Activated naive CD4-positive, alpha-beta T cell (primary cell): ENCODE results near the gene F2RL3.
"Not testable (repeated sequence)": the region's sequence is repeated elsewhere in the genome, so short reads cannot be mapped to it uniquely, and the experiment has no call there.

Experiments used
- DNase-seq, 4 experiments: peaks; one replicate each; lab custom pipeline; 2025; lab: John Stamatoyannopoulos, UW

Gene F2RL3

GRCh38 chr19:16922592-16922934 lies 33.8 kb downstream of the F2RL3 start:
- no peak for DNase-seq

DNA sequence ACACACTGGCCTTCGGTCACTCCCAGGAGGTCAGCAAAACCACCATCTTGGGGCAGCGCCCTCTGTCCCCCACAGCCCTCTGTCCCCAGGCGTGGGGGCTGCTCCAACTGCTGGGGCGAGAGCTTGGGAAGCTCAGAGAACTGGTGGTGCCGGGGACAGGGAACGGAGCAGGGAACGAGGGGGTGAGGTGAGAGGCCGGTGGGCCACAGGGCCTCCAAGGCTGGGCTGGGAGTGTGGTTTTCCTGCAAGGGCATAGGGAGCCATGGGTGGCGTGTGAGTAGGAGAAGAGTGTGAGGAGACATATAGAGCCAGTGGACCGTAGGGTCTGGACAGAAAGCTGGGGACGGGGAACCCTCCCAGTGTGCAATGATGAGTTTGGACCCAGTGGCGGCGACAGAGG lies 34.1 kb downstream of the F2RL3 start:
- no peak for DNase-seq

DNA sequence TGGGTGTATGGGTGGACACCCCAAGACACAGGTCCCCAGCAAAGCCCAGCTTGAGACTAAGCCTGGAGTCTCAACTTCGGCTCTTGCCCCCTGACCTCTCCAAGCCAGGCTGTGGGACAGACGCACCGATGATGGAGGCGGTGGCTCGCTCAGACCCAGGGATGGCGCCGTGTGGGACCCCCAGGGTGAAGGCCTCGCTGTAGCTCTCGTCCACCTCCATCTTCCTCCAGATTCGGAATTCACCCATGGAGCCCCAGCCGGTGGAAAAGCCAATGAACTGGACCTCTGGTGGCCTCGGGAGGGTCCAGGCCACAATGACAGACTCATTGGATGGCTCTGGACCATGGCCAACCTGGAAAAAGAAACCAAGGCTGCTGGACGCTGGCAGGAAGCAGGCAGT lies 39.1 kb downstream of the F2RL3 start:
- no peak for DNase-seq

DNA sequence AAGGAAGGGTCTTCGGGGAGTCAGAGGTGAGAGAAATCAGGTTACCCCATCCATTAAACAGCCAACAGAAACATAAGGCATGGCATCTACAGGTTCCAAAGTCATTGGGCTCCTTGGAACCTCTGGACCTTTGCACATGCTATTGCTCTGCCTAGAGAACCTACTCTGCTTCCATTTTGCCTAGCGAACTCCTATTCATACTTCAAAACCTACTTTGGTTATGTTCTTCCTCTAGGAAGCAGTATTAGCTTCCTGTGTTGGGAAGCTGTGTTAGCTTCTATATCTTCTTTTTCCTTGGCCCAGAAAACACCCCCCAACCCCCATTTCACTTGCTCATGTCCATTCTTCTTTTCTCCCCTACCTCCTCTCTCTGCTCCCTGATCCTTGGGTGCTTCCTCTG lies 39.6 kb downstream of the F2RL3 start:
- no peak for DNase-seq

DNA sequence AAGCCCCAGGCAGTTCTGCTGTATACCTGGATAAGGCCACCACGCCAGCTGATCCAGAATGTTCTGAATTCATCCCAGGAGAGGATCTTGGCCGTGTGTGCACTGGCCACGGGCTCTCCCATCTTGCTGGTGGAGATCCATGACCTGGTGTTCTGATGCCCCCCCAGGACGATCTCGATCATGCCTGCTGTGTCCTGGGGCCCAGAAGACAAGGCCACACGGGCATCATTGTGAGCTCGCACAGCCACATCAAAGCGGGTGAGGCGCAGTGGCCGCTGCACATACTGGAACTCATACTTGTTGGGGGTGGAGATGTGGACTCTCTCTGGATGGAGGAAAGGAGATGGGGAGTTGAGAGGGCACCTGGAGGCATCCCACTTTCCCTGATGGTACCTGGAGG lies 40.1 kb downstream of the F2RL3 start:
- DNase-seq: no peak

DNA sequence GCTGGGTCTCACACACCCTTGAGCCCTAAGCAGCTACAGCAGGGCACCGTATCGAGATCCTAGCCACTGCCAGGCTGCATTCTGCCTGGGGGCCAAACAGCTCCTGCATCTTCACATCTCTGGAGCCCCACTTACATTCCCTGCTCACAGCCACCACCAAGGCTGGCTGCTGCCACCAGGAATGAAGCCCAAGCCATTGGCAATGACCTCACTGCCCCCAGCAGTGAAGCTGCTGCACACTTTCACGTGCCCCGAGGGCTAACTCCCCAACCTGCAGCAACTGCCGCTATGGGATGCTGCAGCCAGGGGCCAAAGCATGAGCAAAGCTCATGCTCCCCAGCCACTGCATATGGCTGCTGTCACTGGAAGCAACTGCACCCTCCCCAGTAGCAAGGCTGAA lies 42.0 kb downstream of the F2RL3 start:
- DNase-seq: no peak

DNA sequence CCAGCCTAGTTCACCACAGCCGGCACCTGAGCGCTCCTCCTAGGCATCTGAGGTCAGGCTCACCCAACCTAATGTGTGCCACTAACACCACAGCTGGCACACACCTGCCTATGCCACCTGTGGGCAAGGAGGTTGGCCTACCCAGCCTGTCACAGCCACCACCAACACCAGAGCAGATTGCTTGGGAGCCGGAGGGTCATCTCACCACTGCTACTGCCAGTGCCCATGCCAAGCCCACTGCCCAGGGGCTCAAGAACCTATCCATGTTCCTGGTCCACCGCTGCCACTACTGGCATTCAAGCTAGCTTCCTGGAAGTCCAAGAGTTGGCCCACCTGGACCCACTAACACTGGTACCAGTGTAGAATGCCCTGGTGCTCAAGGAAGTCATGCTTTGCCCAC lies 42.5 kb downstream of the F2RL3 start:
- DNase-seq: no peak

- no peak for DNase-seq
Measured at GRCh38 chr19:16934489-16934888, 45.7 kb downstream of the F2RL3 start.

- DNase-seq: no peak
Measured at GRCh38 chr19:16936901-16937300, 48.1 kb downstream of the F2RL3 start.

GRCh38 chr19:16937796-16938195 lies 49.0 kb downstream of the F2RL3 start:
- DNase-seq: not testable (repeated sequence)

DNA sequence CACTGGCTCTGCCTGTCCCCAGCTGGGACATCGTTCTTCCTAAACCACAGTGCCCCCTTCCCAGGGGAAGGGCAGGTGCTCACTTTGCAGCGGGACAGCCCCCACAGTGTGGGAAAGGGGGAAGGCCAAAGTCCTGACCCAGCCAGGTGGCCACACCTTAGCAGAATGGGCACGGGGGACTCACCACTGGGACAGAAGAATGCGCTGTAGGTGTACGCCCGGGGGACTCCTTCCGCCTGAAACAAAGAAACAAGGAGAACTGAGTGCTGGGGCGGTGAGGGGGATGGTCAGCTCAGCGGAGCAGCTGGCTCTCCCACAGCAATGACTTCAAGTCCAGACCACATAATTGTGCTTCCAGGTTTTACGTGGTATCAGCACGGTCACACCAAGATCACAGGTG lies 49.4 kb downstream of the F2RL3 start:
- no peak for DNase-seq

- DNase-seq: not testable (repeated sequence)
Measured at GRCh38 chr19:16940063-16940462, 51.3 kb downstream of the F2RL3 start.

- DNase-seq: no peak
Measured at GRCh38 chr19:16940626-16941025, 51.8 kb downstream of the F2RL3 start.
